ENCODE measurements around the gene PRPF19.

Gene PRPF19
- total RNA-seq, result 84.3 to 157 reads per million in 2 experiments

GRCh38 chr11:60906132-60906972, at the start of gene PRPF19:
Gene PRPF19 (minus strand): TSS chr11:60906585. CDS start chr11:60906382, 203 bp downstream.
- DNase-seq (ENCODE audit: low read depth), result peak; percentile 100

GRCh38 chr11:60955571-60955970, 49.2 kb upstream of the PRPF19 start:
- no peak for DNase-seq (ENCODE audit: low read depth)

- DNase-seq (ENCODE audit: low read depth), result no peak
These were observed 48.0 kb upstream of the PRPF19 start for GRCh38 chr11:60954421-60954820.

GRCh38 chr11:60953781-60954180, 47.4 kb upstream of the PRPF19 start:
- no peak for DNase-seq (ENCODE audit: low read depth)

GRCh38 chr11:60952742-60953170, 46.4 kb upstream of the PRPF19 start:
- no peak for DNase-seq (ENCODE audit: low read depth)

- no peak for DNase-seq (ENCODE audit: low read depth)
These were observed 45.7 kb upstream of the PRPF19 start, which contains the start of gene SLC15A3 for GRCh38 chr11:60951904-60952741. Gene SLC15A3 (minus strand): TSS chr11:60952176. CDS start chr11:60951551, 625 bp downstream.

- DNase-seq (ENCODE audit: low read depth), result no peak
These were observed 45.2 kb upstream of the PRPF19 start for GRCh38 chr11:60951606-60951903.

- no peak for DNase-seq (ENCODE audit: low read depth)
These were observed 44.7 kb upstream of the PRPF19 start for GRCh38 chr11:60950933-60951605.

- DNase-seq (ENCODE audit: low read depth), result no peak
These were observed 43.6 kb upstream of the PRPF19 start for GRCh38 chr11:60950024-60950423.

GRCh38 chr11:60948250-60948649, 41.9 kb upstream of the PRPF19 start:
- no peak for DNase-seq (ENCODE audit: low read depth)

- no peak for DNase-seq (ENCODE audit: low read depth)
These were observed 41.3 kb upstream of the PRPF19 start for GRCh38 chr11:60947700-60948099.

- DNase-seq (ENCODE audit: low read depth), result no peak
These were observed 40.3 kb upstream of the PRPF19 start for GRCh38 chr11:60946601-60947264.

GRCh38 chr11:60945295-60945667, 38.9 kb upstream of the PRPF19 start:
- no peak for DNase-seq (ENCODE audit: low read depth)

- DNase-seq (ENCODE audit: low read depth), result no peak
These were observed 38.3 kb upstream of the PRPF19 start for GRCh38 chr11:60944490-60945294.

GRCh38 chr11:60942970-60943565, 36.7 kb upstream of the PRPF19 start:
- DNase-seq (ENCODE audit: low read depth), result no peak

- DNase-seq (ENCODE audit: low read depth), result no peak
These were observed 35.8 kb upstream of the PRPF19 start for GRCh38 chr11:60942219-60942618.

- DNase-seq (ENCODE audit: low read depth), result no peak
These were observed 35.2 kb upstream of the PRPF19 start for GRCh38 chr11:60941371-60942119.

- no peak for DNase-seq (ENCODE audit: low read depth)
These were observed 33.5 kb upstream of the PRPF19 start for GRCh38 chr11:60939855-60940254.

- no peak for DNase-seq (ENCODE audit: low read depth)
These were observed 32.9 kb upstream of the PRPF19 start for GRCh38 chr11:60939301-60939700.

- DNase-seq (ENCODE audit: low read depth), result no peak
These were observed 32.1 kb upstream of the PRPF19 start for GRCh38 chr11:60938500-60938899.

Data from T follicular helper cell (primary cell).